Measurements from ENCODE around the gene COPB2.

Gene COPB2

GRCh38 chr3:139322346-139322745 lies 67.1 kb downstream of the COPB2 start:
- TF ChIP-seq CTCF (IDR thresholded peaks at IDR 0.05; ENCODE audit: low read depth, low read length) = no peak
- no peak for DNase-seq (ENCODE audit: low read depth in 2 of 2)
- no peak overlapping the region for H3K4me3 ChIP-seq (replicated peaks in 1 of 2; ENCODE audit: low read depth in 2 of 2, low read length in 2 of 2)

- no peak for TF ChIP-seq CTCF (IDR thresholded peaks at IDR 0.05; ENCODE audit: low read depth, low read length)
- H3K4me3 ChIP-seq (replicated peaks in 1 of 2; ENCODE audit: low read depth in 2 of 2, low read length in 2 of 2) = no peak overlapping the region
- no peak for DNase-seq (ENCODE audit: low read depth in 2 of 2)
These were observed 68.7 kb downstream of the COPB2 start for GRCh38 chr3:139320551-139321309.

- no peak overlapping the region for H3K4me3 ChIP-seq (replicated peaks in 1 of 2; ENCODE audit: low read depth in 2 of 2, low read length in 2 of 2)
- peak in 1 of 2 donors; percentile 48 for DNase-seq (ENCODE audit: low read depth in 2 of 2)
- peak; percentile 56 for TF ChIP-seq CTCF (IDR thresholded peaks at IDR 0.05; ENCODE audit: low read depth, low read length)
These were observed 69.7 kb downstream of the COPB2 start for GRCh38 chr3:139319428-139320402.

GRCh38 chr3:139318826-139319225 lies 70.6 kb downstream of the COPB2 start:
- H3K4me3 ChIP-seq (replicated peaks in 1 of 2; ENCODE audit: low read depth in 2 of 2, low read length in 2 of 2) = no peak overlapping the region
- TF ChIP-seq CTCF (IDR thresholded peaks at IDR 0.05; ENCODE audit: low read depth, low read length) = no peak
- no peak for DNase-seq (ENCODE audit: low read depth in 2 of 2)

- H3K4me3 ChIP-seq (replicated peaks in 1 of 2; ENCODE audit: low read depth in 2 of 2, low read length in 2 of 2) = no peak overlapping the region
- TF ChIP-seq CTCF (IDR thresholded peaks at IDR 0.05; ENCODE audit: low read depth, low read length) = no peak
- no peak for DNase-seq (ENCODE audit: low read depth in 2 of 2)
These were observed 71.0 kb downstream of the COPB2 start for GRCh38 chr3:139318431-139318816.

GRCh38 chr3:139317660-139318430 lies 71.6 kb downstream of the COPB2 start:
- DNase-seq (ENCODE audit: low read depth in 2 of 2) = no peak
- H3K4me3 ChIP-seq (replicated peaks in 1 of 2; ENCODE audit: low read depth in 2 of 2, low read length in 2 of 2) = no peak overlapping the region
- TF ChIP-seq CTCF (IDR thresholded peaks at IDR 0.05; ENCODE audit: low read depth, low read length) = no peak

Measured in cardiac fibroblast (primary cell).